HG03097 (cell line): Measurements from ENCODE around the gene LRG1.

Source experiments
- ATAC-seq: cut with Tn5 transposase; IDR thresholded peaks from one replicate; pipeline ENCODE4 v1.9.1; 2021; ENCODE audit not compliant: unreplicated experiment, low FRiP score

Gene LRG1, protein sequence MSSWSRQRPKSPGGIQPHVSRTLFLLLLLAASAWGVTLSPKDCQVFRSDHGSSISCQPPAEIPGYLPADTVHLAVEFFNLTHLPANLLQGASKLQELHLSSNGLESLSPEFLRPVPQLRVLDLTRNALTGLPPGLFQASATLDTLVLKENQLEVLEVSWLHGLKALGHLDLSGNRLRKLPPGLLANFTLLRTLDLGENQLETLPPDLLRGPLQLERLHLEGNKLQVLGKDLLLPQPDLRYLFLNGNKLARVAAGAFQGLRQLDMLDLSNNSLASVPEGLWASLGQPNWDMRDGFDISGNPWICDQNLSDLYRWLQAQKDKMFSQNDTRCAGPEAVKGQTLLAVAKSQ

DNA sequence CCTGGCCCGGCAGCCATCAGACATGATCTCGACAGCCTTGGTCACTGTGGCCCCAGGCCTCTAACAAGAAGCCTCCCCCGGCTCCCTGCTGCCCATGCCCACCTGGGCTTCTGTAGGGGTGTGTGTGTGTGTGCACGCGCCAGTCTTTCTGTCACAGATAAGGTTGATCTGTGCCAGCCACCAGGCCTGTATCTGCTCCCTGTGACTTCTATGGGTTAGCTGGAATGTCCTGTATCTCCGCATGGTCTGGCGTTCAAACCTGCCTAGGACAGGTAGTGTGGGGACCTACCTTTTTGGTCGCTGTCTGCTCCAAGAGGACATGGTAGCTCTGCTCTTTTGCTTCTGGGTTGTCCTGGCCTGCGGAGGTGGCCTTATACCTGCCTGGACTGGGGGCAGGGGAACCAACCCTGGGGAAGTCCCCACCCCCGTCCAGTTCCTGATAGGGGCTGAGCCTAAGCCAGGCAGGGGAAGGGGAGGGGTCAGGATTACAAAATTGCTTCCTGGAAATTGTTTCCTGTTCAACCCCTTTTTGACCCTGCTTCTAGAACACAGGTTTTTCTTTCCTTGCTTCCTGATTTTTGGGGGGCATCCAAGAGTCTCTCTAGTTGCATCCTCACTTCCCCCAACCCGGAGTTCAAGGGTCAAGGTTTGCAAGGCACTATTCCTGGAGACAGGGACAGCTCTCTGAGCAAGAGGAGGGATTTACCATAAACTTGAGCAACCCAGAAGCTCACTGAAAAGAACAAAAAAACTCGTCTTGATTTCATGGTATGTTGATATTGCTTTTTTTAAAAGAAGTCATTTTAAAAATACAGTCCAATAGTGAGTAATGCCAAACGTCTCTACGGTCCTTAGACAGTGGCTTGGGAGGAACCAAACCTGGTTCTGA lies at the start of gene LRG1:
TSS of gene LRG1 (minus strand) at position 344 of the 889 bp plus-strand sequence. CDS start at position 321, 23 bp downstream.
- ATAC-seq: no peak

DNA sequence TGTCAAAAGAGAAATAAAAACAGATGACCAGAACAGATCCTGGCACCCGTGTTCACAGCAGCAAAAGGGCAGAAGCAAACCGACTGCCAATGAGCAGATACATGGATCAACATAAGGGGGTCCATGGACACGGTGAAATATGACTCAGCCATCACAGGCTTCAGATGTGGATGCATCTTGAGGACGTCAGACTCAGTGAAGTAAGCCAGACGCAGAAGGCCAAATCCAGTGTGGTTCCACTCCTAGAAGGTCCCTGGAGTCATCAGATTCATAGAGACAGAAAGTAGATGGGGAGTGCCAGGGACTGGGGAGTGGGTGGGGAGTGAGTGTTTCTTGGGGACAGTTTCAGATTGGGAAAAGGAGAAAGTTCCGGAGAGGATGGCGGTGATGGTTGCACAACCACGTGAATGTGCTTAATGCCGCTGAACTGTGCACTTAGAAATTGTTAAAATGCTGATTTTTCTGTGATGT lies 48.5 kb upstream of the LRG1 start:
- ATAC-seq: no peak

DNA sequence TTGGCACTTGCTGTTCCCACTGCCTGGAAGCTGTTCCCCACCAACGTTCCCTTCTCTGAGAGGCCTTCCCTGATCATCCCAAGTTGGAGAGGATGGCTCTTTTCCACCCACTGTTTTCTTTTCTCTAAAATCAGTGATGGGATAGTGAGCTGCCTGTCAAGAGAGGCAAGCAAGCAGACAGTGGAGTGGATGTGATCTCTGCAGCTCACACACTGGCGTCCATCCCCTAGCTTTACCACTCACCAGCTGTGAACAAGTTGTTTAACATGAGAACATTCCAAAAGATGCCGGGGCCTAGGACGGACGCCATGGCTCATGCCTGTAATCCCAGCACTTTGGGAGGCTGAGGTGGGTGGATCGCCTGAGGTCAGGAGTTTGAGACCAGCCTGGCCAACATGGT lies 47.7 kb upstream of the LRG1 start:
- no peak for ATAC-seq

DNA sequence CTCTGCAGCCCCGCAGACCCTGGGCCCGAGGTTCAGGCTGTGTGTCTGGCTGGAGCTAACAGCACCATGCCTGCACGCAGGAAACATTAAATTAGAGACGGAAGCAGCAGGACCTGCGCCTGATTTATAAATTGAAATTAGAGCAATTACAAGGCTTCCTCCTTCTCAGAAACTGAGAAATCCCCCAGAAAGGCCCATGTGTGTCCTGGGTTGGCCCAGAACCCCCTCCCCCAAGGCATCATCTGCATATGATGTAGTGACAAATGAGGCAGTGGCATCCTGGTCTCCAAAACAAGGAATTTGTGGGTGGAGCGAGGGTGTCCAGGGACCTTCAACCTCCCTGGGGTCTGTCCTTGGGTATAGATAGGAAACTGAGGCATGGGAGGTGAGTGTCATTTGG lies 46.9 kb upstream of the LRG1 start:
- no peak for ATAC-seq

DNA sequence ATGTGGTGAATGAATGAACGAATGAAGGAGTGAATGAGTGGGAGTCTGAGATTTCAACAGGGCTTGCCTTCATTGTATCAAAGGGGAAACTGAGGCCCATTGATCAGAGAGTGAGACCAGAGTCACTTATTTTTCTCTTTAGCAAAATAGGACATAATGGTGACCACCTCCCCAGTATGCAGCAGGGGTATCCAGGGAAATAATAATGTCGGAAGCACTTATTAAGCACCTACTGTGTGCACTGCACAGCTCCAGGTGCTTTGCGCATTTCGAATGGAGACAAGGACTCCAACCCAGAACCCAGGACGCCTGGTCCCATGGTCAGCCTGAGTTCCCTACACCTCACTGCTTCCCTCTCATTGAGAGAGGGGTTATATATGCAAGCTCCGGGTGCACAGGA lies 46.4 kb upstream of the LRG1 start:
- no peak for ATAC-seq

DNA sequence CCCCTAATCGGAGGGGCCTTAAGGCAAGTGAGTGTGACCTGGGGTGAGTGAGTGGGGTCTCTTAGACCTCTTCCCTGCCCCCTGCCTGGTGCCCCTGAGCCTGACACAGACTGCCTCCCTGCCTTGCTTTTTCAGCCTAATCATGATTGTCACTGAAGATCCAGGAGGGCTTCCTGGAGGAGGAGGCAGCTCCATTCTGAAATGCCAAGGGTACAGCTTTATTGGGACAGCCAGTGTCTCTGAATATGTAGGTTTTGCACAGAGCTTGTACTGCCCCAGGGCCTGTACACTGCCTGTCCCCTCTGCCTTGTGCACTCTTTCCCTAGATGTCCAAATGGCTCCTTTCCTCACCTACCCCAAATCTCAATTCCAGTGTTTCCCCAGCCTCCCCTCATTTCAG lies 45.7 kb upstream of the LRG1 start:
- ATAC-seq: no peak

DNA sequence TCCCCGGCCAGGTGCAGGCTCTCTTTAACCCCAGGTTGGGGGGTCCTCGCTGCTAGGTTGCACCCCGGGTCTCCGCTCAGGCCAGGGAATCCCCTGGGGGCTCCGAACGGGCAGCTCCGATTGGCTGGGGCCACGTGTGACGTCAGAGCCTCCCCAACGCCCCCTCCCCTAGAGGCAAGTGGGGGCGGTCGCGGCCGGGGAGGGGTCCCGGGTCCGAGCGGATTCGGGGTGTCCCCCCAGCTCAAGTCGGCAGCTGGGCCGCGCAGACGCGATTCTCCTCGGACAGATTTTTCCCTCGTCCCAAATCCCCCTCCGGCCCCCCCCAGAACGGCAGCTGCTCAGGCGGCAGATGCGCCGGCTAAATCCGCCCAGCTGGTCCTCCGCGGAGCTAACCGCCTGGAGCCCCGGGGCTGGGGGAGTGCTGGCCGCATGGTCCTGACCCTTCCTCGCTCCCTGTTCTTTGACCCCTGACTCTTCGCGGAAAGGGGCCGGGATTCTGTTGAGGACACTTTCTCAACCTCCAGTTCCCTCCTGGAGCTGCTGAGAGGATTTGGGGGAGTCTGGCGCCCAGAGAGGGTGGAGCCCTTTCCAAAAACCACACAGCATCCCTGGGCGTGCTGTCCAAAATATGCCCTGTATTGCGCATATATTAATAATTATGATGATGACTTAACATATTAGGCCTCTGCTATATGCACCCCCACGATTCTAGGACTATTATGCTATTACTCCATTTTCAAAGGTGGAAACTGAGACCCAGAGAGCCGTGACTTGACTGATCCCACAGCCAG lies 45.0 kb upstream of the LRG1 start:
- ATAC-seq: no peak

DNA sequence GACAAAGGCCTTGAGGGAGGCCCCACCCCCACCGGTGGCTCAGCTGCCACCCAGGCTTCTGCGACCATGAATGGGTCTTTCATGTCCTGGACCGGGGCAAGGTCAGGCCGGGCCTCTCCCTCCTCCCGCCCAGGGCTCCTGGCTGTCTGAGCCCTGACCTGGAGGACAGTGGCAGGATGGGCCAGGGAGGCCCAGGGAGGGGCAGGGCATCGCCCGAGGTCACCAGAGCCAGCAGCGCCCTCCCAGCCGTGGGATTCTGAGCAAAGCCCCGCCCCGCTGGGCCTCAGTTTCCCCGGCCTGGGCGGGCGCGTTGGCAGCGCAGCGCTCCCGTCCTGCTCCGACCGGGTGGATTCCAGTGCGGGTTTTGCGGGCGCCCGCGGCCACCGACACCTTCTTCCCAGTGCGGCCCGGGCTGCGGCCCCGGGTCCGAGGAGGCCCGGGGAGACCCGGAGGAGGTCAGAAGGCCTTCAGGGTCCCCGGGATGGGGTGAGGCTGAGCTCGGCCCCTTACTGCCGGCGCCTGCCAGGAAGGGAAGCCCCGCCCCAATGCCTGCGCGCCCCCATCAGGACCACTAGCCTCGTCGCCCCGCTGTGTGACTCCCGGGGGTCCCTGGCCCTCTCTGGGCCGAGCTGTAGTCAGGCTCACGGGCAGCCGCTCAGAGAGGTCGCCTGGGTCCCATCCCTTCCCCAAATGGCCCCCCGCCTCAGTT lies 44.3 kb upstream of the LRG1 start:
- no peak for ATAC-seq

DNA sequence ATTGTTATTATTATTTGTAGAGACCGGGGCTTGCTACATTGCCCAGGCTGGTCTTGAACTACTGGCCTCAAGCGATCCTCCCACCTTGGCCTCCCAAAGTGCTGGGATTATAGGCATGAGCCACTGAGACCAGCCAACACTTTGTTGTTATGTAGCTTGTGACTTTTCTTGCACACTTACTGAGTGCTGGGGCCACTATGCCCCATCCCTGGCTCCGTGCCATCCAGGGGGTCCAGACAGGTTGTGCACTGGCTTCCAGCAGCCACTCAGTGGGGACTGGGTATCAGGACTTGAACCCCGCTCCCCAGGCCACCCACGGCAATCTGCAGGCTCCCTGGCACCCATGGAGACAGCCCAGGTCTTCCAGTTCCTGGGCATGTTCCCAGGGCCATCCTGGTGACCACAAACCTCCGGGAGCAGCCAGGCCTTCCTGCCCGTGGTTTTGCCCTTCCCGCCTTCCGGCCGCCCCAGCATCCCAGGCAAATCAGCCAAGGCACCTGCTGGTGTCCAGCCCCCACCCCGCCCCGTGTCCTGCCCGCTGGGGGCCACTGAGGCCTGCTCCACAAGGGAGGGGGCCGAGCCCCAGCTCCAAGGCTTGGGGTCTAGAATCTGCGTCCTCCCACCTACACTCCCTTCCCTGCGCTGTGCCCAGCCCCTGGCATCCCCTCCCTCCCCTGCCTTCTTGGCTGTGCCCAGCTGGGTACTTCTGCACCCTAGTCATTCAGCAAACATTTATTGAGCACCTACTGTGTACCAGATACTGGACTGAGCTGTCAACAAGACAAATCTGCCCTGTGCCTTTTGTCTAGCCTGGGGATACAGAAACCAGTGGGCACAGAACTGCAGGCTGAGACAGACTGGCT lies 43.4 kb upstream of the LRG1 start:
- ATAC-seq: no peak

DNA sequence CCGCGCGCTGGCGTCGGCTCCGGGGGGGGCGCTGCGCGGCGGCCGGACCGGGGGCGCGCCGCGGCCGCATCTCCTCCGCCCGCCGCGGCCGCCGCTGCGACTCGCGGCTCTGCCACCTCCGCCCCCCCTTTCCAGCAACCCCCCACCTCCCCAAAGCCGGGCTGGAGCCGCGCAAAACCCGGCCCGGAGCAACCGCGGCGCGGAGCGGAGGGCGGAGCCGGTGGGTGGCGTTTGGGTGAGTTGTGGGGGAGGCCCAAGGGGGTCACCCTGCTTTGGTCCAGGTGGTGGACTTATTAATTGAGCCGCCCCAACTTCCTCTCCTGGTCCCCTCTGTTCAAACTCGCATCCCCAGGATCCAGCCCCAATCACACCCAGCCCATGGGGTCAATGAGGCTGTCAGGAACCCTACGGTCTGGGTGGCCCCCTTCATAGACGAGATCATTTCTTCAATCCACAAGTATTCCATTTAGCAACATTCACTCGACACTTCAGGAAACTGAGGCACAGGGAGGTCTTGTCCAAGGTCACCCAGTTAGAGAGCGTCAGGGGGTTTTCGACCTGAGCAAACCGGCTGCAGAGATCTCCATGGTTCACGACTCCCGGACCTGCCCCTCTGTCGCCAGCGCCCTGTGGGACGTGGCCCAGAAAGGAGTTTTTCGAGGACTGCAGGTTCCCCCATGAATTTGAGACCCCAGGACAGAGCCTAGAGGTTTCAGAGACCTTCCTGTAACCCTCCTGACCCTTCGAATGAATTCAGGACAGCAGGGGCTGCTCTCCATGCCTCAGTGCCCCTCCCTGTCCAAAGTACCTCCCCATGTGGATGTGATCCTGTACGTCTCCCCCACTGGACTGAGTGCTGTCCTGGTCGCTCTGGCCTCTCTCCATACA lies 42.1 kb upstream of the LRG1 start:
- no peak for ATAC-seq

DNA sequence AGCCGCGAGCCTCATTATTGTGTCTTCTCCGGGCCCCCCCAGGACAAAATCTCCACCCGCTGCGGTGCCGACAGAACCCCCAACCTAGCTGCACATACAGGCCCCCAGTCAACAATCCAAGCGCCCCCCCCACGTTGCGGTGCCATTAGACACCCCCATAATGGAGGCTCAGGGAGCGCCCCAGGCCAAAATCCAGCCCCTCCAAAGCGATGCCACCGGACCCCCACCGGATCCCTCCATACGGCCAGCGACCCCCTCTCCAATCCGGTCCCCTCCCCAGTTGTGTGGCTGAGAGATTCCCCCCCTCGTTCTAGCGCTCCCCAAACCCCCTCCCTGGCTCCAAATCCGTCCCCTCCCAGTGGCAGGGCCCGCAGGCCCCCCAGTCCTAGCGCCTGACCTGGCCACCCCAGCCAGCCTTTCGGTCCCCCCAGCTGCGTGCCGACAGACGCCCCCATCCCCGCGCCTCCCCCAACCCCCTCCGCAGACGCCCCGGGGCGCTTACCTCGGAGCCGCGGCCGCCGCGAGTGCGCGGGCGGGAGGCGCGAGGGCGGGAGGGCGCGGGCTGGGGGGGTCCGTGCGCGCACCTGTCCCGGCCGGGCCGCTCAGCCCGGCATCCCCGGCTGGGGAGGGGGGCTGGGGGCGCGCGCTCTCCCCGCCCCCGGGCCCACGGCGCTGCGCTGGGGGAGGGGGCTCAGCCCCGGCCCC lies 41.3 kb upstream of the LRG1 start:
- ATAC-seq: no peak

DNA sequence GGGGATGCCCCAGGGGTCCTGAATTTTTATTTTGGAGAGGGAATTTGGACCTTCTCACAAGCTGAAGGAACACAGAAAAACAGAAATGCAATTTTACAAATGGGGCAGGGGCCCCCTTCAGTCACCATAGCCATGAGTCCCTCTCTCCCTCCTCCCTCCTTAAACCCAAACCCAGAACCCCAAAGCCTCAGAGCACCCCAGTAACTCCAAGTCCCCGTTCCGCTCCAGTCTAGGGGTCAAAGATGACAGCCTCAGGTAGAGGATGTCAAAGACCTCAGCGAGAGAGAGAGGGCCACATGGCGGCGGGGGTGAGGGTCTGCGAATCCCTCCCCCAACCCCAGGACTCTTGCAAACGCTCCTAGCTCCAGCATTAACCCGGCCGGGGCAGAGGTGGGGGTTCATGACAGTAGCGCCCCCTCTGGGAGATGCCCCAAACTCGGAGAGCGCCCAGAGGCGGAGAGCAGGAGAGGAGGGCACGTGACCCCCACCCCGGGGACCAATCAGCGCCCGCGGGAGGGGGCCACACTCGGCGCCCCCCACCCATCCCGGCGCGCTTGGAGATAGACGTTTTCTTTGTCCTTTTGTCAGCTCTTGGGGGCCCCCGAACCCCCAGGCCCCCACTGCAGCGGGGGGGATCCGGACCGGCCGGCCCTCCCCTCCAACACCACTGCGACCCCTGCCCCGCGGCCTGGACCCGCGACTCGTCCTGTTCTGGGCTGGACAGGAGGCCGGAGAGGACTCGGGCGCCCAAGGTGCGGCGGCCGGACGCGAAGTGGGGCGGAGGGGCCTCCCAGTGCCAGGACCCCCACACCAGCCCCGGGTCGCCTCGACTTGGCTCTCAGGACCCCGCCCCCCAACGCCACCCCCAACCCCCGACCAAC lies 40.4 kb upstream of the LRG1 start:
- no peak for ATAC-seq

DNA sequence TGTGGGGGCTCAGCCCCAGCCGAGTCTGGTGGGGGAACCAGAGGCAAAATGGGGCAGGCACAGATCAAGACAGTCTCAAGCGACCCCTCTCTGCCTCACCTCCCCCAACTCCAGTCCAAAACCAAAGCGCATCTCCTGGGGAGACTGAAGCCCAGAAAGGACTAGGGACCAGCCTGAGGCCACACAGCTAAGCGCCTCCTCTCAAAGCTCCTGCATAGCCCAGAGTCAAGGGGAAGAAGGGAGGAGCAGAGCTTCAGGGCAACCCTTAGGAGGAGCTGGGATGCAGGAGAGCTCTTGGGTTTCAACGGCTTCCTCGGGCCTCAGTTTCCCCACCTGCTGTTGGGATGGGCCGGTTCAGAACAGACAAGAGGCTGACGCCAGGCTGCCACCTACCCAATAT lies 39.6 kb upstream of the LRG1 start:
- no peak for ATAC-seq

DNA sequence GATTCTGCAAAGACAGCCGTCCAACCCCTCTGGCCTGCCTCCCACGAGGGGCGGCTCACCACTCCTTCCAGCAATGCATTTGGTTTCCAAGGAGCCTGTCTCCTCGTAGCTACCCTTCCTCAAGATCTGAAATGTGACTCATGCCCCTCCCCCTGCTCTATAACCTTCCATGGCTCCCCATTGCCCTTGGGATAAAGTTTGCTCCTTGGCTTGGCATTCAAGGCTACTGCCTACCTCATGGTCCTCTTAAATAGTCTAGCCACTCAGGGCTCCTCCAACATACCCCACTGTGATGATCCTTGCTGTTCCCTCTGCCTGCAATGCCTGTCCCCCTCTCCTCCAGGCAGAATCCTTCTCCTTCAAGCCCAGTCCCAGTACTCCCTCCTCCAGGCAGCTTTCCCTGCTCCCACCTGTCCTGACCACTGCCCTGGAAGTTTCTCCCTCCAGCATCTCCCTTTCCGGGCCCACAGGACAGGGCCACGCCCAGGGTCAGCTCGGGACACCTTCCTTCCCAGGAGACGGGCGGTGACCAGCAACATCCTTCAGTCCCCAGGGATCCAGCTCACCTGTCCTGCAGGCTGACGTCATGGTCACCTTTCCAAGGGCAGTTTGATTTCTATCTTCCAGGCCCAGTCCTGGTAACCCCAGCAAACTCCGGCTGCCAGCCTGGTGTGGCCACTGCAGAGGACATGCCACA lies 38.9 kb upstream of the LRG1 start:
- no peak for ATAC-seq

DNA sequence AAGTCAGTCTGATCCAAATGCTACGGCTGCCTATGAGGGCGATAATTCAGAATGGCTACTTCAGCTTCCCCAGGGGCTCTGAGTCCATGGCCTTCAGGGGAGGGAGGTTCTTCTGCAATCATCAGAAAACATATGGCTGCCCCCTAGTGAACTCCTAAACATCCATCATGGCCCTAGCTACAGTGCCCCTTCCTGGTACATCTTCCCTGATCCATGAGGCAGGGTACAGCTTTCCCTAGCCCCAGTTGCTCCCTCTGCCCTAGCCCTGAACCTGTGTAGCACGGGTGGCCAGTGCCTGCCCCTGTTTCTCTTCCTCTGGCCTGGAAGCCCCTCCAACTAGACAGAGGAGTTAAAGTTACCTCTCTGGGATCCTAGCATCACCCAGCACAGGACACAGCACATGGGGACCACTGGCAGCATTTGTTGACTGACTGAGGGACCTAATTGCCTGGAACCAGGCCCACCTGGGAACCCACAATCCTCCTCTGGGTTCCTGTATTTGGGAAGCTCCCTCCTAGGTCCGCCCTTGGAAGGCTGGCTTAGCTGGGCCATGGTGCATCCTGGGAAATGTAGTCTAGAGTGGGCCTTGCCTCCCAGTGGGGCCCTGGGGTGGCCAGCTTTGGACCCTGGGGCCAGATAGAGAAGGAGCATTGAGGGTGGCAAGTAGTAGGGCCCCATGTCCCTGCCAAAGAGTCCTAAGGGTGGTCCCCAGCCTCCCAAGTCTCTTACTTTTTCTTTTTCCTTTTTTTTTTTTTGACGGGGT lies 37.4 kb upstream of the LRG1 start:
- ATAC-seq: no peak
